Measurements from ENCODE around the gene HBB.

The HBB gene

GRCh38 chr11:5246772-5247471, 20.1 kb upstream of the HBB start:
- Histone ChIP-seq H3K27ac (ENCODE audit: low read depth, low read length, severe bottlenecking) (no peak overlapping the region), H3K4me3 (ENCODE audit: extremely low read depth, insufficient read depth, low read length, poor library complexity, severe bottlenecking) (no peak overlapping the region), H3K4me1 (ENCODE audit: control insufficient read depth, insufficient read depth, low read length, poor library complexity, severe bottlenecking) (no peaks in the 10 kb centered on the region), H3K36me3 (ENCODE audit: control insufficient read depth, insufficient read depth, low read length) (no peaks in the 10 kb centered on the region), H3K9me3 (ENCODE audit: control insufficient read depth, low read length) (no peaks in the 10 kb centered on the region)
- 95 to 100% methylated on average over 4 of the region's 6 CpGs for WGBS, 2 experiments (ENCODE audit: insufficient coverage in 2 of 2)

GRCh38 chr11:5245155-5245554, 18.3 kb upstream of the HBB start:
- no peaks in the 10 kb centered on the region for H3K36me3 ChIP-seq (ENCODE audit: control insufficient read depth, insufficient read depth, low read length)
- 84 to 96% methylated on average over 2 of the region's 2 CpGs for WGBS, 2 experiments (ENCODE audit: insufficient coverage in 2 of 2)

GRCh38 chr11:5243816-5244180, 16.9 kb upstream of the HBB start:
- H3K4me3 ChIP-seq (ENCODE audit: extremely low read depth, insufficient read depth, low read length, poor library complexity, severe bottlenecking), result no peak overlapping the region
- no peaks in the 10 kb centered on the region for H3K9me3 ChIP-seq (ENCODE audit: control insufficient read depth, low read length)
- WGBS, 2 experiments (ENCODE audit: insufficient coverage in 2 of 2), result 80 to 83% methylated on average over 1 of the region's 4 CpGs
- H3K4me1 ChIP-seq (ENCODE audit: control insufficient read depth, insufficient read depth, low read length, poor library complexity, severe bottlenecking), result no peaks in the 10 kb centered on the region
- no peak overlapping the region for H3K27ac ChIP-seq (ENCODE audit: low read depth, low read length, severe bottlenecking)
- H3K36me3 ChIP-seq (ENCODE audit: control insufficient read depth, insufficient read depth, low read length), result no peaks in the 10 kb centered on the region

More at GRCh38 chr11:5245155-5245554, 18.3 kb upstream of the HBB start:
- Histone ChIP-seq H3K27ac (ENCODE audit: low read depth, low read length, severe bottlenecking) (no peak overlapping the region), H3K9me3 (ENCODE audit: control insufficient read depth, low read length) (no peaks in the 10 kb centered on the region), H3K4me1 (ENCODE audit: control insufficient read depth, insufficient read depth, low read length, poor library complexity, severe bottlenecking) (no peaks in the 10 kb centered on the region), H3K4me3 (ENCODE audit: extremely low read depth, insufficient read depth, low read length, poor library complexity, severe bottlenecking) (no peak overlapping the region)

GRCh38 chr11:5242933-5243815, 16.3 kb upstream of the HBB start:
- Histone ChIP-seq H3K36me3 (ENCODE audit: control insufficient read depth, insufficient read depth, low read length) (no peaks in the 10 kb centered on the region), H3K4me1 (ENCODE audit: control insufficient read depth, insufficient read depth, low read length, poor library complexity, severe bottlenecking) (no peaks in the 10 kb centered on the region)
- whole genome bisulfite sequencing, 2 experiments (ENCODE audit: insufficient coverage in 2 of 2), result 87 to 88% methylated on average over 6 to 7 of the region's 7 CpGs

GRCh38 chr11:5242208-5242607, 15.3 kb upstream of the HBB start:
- Histone ChIP-seq H3K4me3 (ENCODE audit: extremely low read depth, insufficient read depth, low read length, poor library complexity, severe bottlenecking) (no peak overlapping the region), H3K36me3 (ENCODE audit: control insufficient read depth, insufficient read depth, low read length) (no peaks in the 10 kb centered on the region), H3K9me3 (ENCODE audit: control insufficient read depth, low read length) (no peaks in the 10 kb centered on the region), H3K4me1 (ENCODE audit: control insufficient read depth, insufficient read depth, low read length, poor library complexity, severe bottlenecking) (no peaks in the 10 kb centered on the region), H3K27ac (ENCODE audit: low read depth, low read length, severe bottlenecking) (no peak overlapping the region)
- WGBS, 2 experiments (ENCODE audit: insufficient coverage in 2 of 2), result no CpG with 5 or more reads among the region's 2 CpGs

More at GRCh38 chr11:5242933-5243815, 16.3 kb upstream of the HBB start:
- Histone ChIP-seq H3K9me3 (ENCODE audit: control insufficient read depth, low read length) (no peaks in the 10 kb centered on the region), H3K4me3 (ENCODE audit: extremely low read depth, insufficient read depth, low read length, poor library complexity, severe bottlenecking) (no peak overlapping the region), H3K27ac (ENCODE audit: low read depth, low read length, severe bottlenecking) (no peak overlapping the region)

GRCh38 chr11:5241458-5241857, 14.6 kb upstream of the HBB start:
- no peak overlapping the region for H3K27ac ChIP-seq (ENCODE audit: low read depth, low read length, severe bottlenecking)
- no peaks in the 10 kb centered on the region for H3K36me3 ChIP-seq (ENCODE audit: control insufficient read depth, insufficient read depth, low read length)
- H3K4me1 ChIP-seq (ENCODE audit: control insufficient read depth, insufficient read depth, low read length, poor library complexity, severe bottlenecking), result no peaks in the 10 kb centered on the region
- WGBS, 2 experiments (ENCODE audit: insufficient coverage in 2 of 2), result 84 to 100% methylated on average over 2 of the region's 3 CpGs
- no peak overlapping the region for H3K4me3 ChIP-seq (ENCODE audit: extremely low read depth, insufficient read depth, low read length, poor library complexity, severe bottlenecking)
- no peaks in the 10 kb centered on the region for H3K9me3 ChIP-seq (ENCODE audit: control insufficient read depth, low read length)

- Histone ChIP-seq H3K4me1 (ENCODE audit: control insufficient read depth, insufficient read depth, low read length, poor library complexity, severe bottlenecking) (no peaks in the 10 kb centered on the region), H3K36me3 (ENCODE audit: control insufficient read depth, insufficient read depth, low read length) (no peaks in the 10 kb centered on the region), H3K27ac (ENCODE audit: low read depth, low read length, severe bottlenecking) (no peak overlapping the region), H3K9me3 (ENCODE audit: control insufficient read depth, low read length) (no peaks in the 10 kb centered on the region), H3K4me3 (ENCODE audit: extremely low read depth, insufficient read depth, low read length, poor library complexity, severe bottlenecking) (no peak overlapping the region)
- WGBS, 2 experiments (ENCODE audit: insufficient coverage in 2 of 2), result 90 to 92% methylated on average over 2 of the region's 2 CpGs
Observed at GRCh38 chr11:5240458-5240857, 13.6 kb upstream of the HBB start.

- Histone ChIP-seq H3K4me1 (ENCODE audit: control insufficient read depth, insufficient read depth, low read length, poor library complexity, severe bottlenecking) (no peaks in the 10 kb centered on the region), H3K9me3 (ENCODE audit: control insufficient read depth, low read length) (no peaks in the 10 kb centered on the region), H3K36me3 (ENCODE audit: control insufficient read depth, insufficient read depth, low read length) (no peaks in the 10 kb centered on the region), H3K4me3 (ENCODE audit: extremely low read depth, insufficient read depth, low read length, poor library complexity, severe bottlenecking) (no peak overlapping the region), H3K27ac (ENCODE audit: low read depth, low read length, severe bottlenecking) (no peak overlapping the region)
- WGBS, 2 experiments (ENCODE audit: insufficient coverage in 2 of 2), result 75 to 100% methylated on average over 1 of the region's 1 CpG
Observed at GRCh38 chr11:5240056-5240455, 13.2 kb upstream of the HBB start.

- no peak overlapping the region for H3K4me3 ChIP-seq (ENCODE audit: extremely low read depth, insufficient read depth, low read length, poor library complexity, severe bottlenecking)
- no peak overlapping the region for H3K27ac ChIP-seq (ENCODE audit: low read depth, low read length, severe bottlenecking)
- H3K4me1 ChIP-seq (ENCODE audit: control insufficient read depth, insufficient read depth, low read length, poor library complexity, severe bottlenecking), result no peaks in the 10 kb centered on the region
- H3K36me3 ChIP-seq (ENCODE audit: control insufficient read depth, insufficient read depth, low read length), result no peaks in the 10 kb centered on the region
- no peaks in the 10 kb centered on the region for H3K9me3 ChIP-seq (ENCODE audit: control insufficient read depth, low read length)
Observed at GRCh38 chr11:5239046-5239445, 12.2 kb upstream of the HBB start.

GRCh38 chr11:5238486-5238885, 11.6 kb upstream of the HBB start:
- no peaks in the 10 kb centered on the region for H3K9me3 ChIP-seq (ENCODE audit: control insufficient read depth, low read length)
- H3K36me3 ChIP-seq (ENCODE audit: control insufficient read depth, insufficient read depth, low read length), result no peaks in the 10 kb centered on the region
- H3K4me1 ChIP-seq (ENCODE audit: control insufficient read depth, insufficient read depth, low read length, poor library complexity, severe bottlenecking), result no peaks in the 10 kb centered on the region
- no peak overlapping the region for H3K4me3 ChIP-seq (ENCODE audit: extremely low read depth, insufficient read depth, low read length, poor library complexity, severe bottlenecking)
- 83 to 100% methylated on average over 1 of the region's 2 CpGs for WGBS, 2 experiments (ENCODE audit: insufficient coverage in 2 of 2)
- no peak overlapping the region for H3K27ac ChIP-seq (ENCODE audit: low read depth, low read length, severe bottlenecking)

- no peaks in the 10 kb centered on the region for H3K4me1 ChIP-seq (ENCODE audit: control insufficient read depth, insufficient read depth, low read length, poor library complexity, severe bottlenecking)
- no peak overlapping the region for H3K4me3 ChIP-seq (ENCODE audit: extremely low read depth, insufficient read depth, low read length, poor library complexity, severe bottlenecking)
- no peaks in the 10 kb centered on the region for H3K36me3 ChIP-seq (ENCODE audit: control insufficient read depth, insufficient read depth, low read length)
- WGBS, 2 experiments (ENCODE audit: insufficient coverage in 2 of 2), result 86 to 97% methylated on average over 2 of the region's 2 CpGs
- H3K9me3 ChIP-seq (ENCODE audit: control insufficient read depth, low read length), result no peaks in the 10 kb centered on the region
- no peak overlapping the region for H3K27ac ChIP-seq (ENCODE audit: low read depth, low read length, severe bottlenecking)
Observed at GRCh38 chr11:5237420-5237819, 10.5 kb upstream of the HBB start.
